IPS DF 4.7 (cell line): ENCODE results near the gene ZNF318.

ENCODE experiments used
- DNase-seq: peaks from one replicate; pipeline ENCODE4 v3.0.0-alpha.2; 2013; ENCODE audit warnings: low spot score; ENCODE audit errors: extremely low read depth

Gene ZNF318

GRCh38 chr6:43302126-43302525, 67.3 kb downstream of the ZNF318 start:
- no peak for DNase-seq

DNA sequence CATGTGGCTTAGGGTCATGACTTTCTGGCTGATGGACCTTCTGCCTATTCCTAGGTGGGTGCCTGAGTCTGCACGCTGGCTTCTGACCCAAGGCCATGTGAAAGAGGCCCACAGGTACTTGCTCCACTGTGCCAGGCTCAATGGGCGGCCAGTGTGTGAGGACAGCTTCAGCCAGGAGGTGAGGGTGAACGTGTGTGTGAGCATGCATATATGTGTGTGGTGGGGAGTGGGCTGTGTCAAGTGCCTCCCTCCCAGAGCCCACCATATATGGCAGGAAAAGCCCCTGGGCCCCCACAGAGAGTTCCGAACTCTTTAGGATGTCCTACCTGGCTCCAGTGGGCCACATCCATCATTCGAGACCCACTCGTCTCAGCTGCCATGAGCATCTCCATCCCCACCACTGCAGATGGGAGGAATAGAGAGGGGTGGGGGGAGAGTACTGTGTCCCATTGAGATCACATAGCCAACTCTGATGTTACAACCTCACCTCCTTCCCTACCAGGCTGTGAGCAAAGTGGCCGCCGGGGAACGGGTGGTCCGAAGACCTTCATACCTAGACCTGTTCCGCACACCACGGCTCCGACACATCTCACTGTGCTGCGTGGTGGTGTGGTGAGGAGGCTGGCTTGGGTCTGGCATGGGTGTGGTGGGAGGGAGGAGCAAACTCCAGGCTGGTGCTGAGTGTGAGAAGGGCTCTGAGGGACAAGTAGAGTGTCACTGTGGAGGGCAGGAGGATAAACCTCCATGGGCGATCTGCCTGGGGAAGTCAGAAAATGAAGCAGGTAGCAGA, 68.2 kb downstream of the ZNF318 start:
- no peak for DNase-seq

GRCh38 chr6:43299338-43300293, 69.8 kb downstream of the ZNF318 start:
- DNase-seq, result no peak

DNA sequence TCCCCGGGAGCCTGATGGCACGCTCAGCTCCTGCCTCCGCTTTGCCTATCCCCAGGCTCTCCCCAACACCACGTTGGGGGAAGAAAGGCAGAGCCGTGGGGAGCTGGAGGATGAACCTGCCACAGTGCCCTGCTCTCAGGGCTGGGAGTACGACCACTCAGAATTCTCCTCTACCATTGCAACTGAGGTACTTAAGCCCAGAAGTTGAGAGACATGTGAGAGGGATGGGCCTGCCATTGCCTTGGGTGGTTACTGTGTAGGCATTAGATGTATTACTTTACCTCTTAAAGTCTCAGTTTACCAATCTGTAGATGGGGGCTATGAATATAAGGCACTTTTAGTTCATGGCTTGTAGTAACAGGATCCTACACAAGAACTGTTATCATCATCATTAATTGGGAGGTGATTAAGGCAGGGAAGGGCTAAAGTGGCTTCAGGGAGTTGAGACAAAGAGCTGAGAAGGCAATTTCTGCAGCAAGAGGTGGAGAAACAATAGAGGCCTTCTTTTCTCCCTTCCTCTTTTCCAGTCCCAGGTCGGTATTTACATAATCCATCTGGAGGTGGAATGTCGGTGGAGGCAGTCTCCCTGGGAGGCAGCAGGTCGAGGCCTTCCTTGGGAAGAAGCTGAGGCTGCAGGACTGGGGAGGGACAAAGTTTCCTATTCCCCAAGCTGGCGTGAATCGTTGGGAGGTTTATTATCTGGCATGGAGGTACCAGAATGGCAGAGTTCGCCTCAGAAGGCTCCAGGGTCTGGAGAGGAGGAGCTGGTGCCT, 70.7 kb downstream of the ZNF318 start:
- no peak for DNase-seq

DNA sequence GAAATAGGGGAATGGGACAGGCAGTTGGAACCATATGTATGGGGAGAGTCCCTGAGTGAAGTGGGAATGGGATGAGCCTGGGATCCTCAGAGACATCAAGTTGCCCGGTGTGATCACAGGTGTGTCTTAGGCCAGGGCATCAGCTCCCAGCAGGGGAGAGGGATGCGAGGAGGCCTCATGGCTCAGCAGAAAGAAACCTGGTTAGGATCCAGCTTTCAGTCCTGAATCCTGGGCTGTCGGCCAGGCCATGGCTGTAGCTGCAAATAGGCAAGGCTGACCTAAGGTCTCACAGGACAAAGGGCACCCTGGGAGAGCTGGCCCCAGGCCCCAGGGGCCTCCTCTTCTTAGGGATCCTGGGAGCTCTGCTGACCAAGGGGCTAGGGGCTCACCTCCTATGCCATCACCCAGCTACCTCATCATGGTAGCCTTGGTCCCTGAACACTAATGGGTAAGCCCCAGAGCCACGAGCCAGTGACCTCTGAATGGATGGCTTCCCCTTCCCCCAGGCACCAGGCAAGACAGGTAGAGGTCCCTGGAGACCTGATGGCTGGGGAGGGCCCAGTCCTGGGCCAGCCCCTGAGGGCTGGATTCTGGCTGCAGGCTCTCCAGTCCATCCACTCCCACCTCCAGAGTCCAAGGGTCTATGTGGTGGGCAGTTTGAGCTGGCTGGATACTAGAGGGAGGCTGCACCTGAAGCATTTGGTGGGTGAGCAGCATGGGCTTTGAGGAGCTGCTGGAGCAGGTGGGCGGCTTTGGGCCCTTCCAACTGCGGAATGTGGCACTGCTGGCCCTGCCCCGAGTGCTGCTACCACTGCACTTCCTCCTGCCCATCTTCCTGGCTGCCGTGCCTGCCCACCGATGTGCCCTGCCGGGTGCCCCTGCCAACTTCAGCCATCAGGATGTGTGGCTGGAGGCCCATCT, 71.5 kb downstream of the ZNF318 start, which contains the start of gene SLC22A7:
TSS of gene SLC22A7 (plus strand) at position 617 of the 921 bp plus-strand sequence. CDS start at position 716, 99 bp downstream.
- DNase-seq, result no peak

DNA sequence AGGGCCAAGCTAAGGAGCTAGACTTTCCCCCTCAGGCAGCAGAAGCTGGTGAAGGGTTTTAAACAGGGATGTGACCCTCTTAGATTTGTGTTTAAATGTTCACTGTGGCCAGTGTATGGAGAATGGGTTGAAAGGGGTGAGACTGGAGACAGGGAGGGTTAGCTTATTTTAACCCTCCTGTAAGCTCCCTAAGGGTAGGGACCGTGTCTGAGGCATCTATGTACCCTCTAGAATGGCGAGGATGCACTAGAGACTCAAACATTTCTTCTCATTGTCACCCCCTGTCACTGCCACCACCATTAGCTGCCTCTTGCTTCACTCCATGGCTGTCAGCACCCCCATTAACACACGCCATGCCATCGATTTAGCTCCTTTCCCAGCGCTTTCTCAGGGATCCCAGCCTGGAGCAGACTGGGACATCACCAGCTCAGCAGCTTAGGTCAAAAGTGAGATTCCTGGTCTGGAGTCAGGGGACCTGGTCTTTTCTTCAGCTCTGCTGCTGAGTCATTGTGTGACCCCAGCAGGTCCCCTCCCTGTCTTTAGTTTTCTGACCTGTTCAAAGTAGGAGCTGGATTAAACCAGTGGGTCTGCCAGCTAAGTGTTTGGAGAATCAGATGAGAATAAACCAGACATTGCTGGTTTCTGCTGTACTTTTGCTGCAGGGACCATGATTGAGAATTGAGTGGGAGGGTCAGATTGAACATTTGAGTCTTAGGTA, 72.5 kb downstream of the ZNF318 start:
- no peak for DNase-seq

DNA sequence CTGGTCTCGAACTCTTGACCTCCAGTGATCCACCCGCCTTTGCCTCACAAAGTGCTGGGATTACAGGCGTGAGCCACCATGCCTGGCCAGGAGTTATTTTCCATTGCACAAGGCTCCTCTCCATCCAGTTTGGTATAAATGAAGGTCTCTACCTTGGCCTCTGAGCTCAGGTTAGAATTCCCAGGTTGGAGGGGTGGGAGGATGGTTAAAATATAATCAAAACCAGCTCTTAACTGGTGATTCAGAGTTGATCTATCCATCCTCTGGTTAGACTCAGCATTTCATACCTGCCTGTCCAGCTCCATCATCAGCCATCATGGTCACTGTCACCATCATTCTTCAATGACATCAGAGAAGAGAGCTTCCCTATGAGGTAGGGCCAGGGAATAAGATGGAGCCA, 74.0 kb downstream of the ZNF318 start:
- no peak for DNase-seq

DNA sequence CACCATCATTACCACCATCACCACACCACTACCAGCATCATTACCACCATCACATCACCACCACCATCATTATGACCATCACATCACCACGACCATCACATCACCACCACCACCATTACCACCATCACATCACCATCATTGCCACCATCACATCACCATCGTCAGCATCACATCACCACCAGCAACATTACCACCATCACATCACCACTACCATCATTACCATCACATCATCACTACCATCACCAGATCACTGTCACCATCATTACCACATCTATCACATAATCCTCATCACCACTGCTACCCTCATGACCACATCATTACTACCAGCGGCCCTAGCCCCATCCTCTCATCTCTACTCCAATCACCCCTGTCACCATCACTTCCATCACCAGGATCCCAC, 74.9 kb downstream of the ZNF318 start:
- DNase-seq, result no peak

GRCh38 chr6:43293698-43294097, 75.7 kb downstream of the ZNF318 start:
- DNase-seq, result no peak

GRCh38 chr6:43292763-43293318, 76.6 kb downstream of the ZNF318 start:
- DNase-seq, result no peak

- no peak for DNase-seq
Observed at GRCh38 chr6:43292341-43292740, 77.1 kb downstream of the ZNF318 start.

DNA sequence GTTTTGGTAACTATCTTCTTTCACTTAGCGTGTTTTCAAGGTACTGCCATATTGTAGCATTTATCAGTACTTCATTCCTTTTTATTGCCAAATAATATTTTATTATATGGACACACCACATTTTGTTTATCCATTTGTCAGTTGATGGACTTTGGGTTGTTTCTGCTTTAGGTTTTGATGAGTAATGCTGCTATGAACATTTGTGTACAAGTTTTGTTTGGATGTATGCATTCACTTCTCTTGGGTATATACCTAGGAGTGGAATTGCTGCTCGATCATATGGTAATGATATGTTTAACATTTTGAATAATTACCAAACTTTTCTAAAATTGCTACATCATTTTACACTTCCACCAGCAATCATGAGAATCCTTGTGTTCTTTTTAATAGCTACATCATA, 77.7 kb downstream of the ZNF318 start:
- no peak for DNase-seq

DNA sequence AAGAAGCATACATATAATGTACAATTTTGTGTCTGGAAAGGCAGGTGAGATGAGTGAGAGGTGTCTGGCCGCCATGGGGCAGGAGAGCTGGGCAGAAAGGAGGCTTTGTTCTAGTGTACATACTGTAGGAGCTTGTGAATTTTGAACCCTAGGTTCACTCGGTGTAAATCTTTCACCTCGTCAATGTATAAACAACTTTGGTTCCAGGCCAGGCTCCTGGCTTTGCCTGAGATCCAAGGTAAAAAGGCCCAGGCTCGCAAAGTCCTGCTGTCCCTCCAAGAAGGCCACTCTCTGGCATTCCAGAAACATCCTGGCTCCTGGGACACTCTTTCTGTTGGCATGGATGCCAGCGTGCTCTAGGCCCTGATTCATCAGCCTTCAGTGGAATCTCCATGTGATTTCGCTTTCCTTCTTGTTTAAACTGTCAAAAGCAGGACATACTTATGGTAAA, 78.5 kb downstream of the ZNF318 start:
- no peak for DNase-seq

- no peak for DNase-seq
Observed at GRCh38 chr6:43290339-43290904, 79.0 kb downstream of the ZNF318 start.

- no peak for DNase-seq
Observed at GRCh38 chr6:43287717-43288679, 81.4 kb downstream of the ZNF318 start.

GRCh38 chr6:43286980-43287716, 82.3 kb downstream of the ZNF318 start:
- no peak for DNase-seq

DNA sequence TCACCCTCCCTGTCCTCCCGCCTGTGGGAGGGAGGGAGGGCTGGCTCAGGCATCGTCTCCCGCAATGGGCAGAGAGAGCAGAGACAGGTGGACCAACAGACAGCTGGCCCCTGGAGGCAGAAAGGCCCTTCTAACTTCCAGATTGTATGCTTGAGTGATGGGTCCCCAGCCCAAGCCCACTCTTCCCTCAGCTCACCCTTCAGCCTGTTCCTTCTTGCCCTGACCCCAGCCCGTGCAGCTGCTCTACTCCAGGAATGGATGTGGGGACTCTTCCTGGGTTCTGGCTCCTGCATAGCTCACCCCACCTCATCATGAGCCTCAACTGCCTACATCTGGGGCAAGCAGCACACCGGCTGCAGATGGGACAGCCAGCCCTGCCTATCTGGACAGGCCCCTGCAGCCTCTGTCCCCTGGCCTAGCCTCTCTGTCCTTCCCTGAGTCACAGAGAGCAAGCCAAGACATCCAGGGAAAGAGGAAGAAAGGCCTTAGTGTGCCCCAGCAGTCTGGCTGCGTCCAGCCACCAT, 82.9 kb downstream of the ZNF318 start:
- no peak for DNase-seq
